HG03571 (cell line): ENCODE measurements around the gene APLNR.

Source experiments
- ATAC-seq: cut with Tn5 transposase; IDR thresholded peaks from one replicate; pipeline ENCODE4 v1.9.1; 2021; ENCODE audit not compliant: unreplicated experiment

APLNR gene

DNA sequence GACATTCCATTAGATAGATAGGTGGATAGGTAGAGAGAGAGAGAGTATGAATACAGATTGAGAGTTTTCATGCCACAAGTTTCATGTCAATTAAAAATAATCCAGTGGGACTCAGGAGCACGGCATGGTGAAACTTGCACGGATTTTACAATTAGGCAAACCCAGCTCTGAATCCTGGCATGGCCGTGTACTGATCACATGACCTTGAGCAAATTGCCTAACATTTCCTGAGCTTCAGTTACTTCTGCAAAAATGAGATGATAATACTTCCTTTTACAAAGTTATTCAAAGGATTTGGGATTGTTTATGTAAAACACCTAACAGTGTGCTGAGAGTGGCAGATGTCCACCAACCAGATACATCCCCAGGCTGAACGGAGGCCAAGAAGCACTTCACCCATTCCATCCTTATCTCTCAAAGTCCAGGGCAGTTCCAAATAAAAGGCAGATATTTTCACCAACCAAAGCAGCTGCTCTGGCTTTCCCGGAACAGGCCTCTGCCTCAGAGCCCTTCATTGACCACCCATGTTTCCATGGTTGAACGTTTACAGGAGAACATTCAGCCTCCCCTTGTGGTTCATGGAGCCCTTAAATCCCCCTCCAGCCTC is 17.9 kb downstream of the APLNR start:
- no peak for ATAC-seq

DNA sequence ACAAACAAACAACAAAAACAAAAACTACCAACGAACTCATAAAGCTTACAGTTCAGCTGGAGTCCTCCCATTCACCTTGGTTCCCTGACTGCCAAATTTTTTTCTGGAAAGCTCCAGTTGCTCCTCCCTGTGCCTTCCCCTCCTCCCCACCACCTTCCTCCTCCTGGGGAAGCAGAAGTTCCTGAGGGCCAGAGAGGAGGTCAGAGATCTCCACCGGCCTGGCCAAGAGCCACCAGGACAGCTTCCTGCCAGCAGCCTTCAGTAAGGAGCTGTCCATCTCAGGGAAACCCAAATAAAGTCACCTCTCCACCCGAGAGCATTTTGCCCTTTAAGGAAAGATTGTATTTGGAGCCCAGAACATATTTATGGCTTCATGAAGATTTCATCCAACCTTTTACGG is 20.0 kb downstream of the APLNR start:
- no peak for ATAC-seq

DNA sequence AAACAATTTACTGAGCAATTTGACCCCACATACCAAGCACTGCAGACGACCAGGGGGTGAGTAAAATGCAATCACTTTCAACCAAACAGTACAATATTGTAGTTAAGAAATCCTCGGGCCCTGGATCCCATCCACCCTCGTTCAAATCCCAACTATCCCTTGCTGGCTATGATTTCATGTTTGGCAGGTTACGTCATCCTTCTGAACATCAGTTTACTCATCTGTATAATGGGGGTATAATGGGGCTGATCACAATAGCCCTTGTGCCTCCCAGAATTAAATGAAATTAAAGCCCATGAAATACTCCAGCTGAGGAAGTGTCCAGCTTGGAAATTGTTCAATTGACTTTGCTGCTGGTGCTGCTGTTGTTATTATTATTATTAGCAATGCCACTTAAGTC is 20.6 kb downstream of the APLNR start:
- ATAC-seq, result no peak

DNA sequence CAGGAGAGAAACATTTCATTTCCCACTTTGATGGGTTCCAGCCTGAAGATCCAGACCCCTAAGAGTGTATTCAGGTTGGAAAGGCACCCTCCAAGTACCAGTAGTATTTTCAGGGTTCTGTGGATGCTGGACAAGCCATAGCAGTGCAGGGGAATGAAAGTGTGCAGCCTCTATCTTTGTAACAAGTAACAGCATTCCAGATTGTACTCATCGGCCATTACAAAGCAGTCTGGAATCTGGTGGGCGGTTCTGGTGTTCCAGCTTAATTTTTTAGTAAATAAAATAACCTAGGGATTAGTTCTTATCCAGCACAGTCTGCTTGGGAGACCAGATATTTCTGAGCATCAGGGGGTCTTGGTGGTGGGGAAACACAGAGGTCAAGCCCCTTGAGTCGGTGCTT is 22.6 kb downstream of the APLNR start:
- ATAC-seq, result no peak

DNA sequence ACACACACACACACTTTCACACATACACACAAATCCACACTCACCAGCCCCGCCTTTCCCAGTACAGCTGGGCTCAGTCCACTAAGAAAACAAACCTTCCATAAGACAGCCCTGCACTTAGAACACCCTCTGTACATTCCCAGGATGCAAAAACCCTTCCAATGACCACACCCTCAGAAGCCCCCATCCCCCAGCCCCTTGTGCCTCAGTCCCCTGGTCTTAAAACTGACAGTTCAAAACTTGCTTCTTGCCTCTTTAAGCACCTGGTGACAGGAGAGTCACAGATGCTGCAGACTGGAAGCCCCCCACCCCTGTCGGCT is 23.0 kb downstream of the APLNR start:
- no peak for ATAC-seq

DNA sequence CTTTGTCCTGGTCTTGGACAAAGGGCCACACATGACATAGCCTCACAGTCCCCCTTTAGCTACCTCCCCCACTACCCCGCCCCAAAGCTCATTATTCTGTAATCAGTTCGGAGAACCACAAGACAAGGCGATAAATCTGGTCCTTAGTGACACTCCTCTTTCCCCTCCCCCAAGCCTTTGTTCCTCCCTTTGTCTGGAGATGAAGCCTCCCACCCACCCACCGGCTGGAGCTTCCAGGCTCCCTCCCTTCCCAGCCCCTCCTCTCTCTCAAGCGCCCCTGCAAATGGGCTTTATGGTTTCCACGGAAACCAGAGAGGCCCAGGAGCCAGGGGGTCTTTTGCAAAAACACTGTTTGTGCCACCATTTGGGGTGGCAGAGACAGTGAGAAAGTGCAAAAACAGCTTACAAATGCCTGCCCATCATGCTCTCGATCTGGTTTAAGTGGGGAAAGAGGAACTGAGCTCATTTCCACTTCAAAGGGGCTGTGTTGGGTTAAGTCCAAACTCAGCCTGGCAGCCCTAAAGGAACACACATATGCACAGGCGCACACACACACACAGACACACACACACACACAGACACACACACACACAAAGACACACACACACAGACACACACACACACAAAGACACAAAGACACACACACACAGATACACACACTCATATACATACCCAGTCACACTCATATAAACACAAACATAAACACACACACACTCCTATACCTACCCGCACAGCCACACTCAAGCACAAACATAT is 23.5 kb downstream of the APLNR start:
- no peak for ATAC-seq

DNA sequence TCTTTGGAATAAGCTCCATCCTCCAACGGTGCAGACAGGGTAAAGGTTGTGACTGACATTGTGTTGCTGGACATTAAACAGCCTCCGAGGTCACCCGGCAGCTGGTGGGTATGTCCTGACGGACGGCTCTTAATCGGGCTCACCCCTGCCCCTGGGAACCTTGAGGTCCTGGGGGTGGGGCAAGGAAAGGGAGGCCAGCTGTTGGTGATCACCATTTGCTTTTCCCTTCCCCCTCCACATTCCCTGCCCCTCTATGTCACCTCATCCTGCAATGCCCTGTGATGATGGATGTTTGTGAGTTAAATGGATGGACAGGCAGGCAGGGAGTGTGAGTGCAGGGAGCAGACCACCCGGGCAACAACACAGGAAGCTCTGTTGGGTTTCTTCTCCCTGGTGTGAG is 26.3 kb downstream of the APLNR start:
- no peak for ATAC-seq

DNA sequence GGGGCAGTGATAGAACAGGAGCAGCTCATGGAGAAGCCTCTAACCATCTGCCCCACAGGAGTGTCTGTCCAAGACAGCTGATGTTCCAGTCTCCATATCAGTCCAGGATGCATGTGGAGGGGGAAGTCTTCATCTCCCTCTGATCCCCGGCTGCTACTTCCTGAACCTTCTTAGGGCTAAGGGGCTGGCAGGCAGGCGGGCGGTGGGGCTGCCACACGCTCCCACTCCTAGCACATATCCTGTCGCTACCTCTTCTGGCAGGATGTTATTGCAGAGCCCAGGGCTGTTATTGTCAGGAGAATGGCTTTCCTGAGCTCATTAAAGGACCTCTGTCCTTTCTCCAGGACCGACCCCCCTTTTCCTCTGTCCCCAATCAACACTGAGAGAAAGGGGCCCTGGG is 29.9 kb downstream of the APLNR start:
- no peak for ATAC-seq

DNA sequence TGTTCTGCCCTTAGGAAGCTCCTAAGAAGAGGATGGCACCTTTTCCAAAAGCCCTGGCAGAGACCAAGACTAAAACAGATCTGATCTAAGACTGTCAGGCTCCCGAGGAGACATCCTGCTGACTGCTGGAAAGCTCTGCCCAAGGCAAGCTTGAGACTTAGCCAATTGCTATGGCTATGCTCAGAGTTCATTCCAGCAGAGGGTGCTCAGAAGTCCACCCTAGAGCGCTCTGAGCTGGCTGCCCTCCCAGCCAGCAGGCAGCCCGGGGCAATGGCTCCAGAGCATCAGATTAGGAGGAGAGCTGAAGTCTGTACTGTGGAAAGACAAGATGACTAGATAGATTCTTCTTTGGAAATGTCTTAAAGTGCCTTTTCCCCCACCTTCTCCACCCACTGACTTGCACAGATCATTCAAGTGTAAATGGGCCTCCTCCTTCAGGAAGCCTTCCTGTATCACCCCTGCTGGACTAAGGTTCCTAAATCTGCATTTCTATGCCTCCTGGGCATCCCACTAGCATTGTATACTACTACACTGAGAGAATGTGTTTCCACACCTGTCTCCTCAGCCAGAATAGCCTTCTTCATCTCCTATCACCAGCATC is 31.9 kb downstream of the APLNR start:
- no peak for ATAC-seq

DNA sequence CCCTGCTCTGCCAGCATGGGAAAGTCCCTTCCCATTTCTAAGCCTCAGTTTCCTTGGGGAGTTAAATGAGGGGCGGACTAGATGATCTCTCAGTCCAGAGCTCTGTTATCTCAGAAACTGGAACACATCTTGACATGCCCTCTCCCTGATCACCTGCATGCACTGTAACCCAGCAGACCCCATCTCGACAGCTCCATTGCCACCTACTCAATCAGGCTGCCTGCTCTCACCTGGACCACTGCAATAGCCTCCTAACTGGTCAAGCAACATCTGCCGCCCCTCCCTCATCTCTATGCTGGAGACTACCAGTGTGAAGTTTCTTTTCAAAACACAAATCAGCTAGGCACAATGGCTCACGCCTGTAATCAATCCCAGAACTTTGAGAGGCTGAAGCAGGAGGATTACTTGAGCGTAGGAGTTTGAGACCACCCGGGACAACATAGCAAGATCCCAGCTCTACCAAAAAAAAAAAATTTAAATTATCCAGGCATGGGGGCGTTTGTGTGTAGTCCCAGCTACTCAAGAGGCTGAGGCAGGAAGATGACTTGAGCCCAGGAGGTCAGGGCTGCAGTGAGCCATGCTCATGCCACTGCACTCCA is 33.1 kb downstream of the APLNR start:
- no peak for ATAC-seq

DNA sequence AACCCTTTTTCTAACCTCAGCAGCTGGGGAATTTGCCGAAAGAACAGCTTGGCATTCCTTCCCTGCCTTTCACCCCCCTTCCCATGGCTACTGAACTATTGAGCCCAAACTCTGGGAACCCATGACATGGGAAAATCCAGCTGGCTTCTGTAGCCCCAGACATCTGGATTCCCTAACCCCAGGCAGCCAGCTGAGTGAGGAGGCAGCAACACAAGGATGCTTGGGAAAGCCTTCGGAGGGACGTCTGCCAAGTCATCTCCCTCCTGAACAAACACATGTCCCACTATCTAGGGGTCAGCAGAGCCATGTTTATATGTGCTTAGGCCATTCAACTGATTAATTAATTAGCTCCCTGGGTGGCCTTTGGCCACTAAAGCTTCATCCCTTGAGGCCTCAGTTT is 33.7 kb downstream of the APLNR start:
- no peak for ATAC-seq

DNA sequence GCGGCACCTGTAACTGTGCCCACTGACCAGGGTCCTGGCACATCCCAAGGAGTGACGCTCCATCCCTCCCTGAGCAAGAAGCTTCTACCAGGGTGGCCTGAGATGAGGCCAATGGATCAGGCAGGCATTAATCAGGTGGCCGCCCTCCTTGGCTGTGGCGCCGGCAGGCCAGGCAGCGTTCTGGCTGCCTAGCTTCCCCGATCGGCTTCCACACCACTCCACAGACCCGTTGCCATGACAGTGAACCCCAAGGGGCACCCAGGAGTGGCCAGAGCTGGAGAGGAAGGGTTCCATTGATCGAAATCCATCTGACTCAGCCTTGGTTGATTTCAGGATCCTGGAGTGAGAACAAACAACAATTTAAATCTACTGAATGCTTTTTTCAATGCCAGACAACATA is 34.8 kb downstream of the APLNR start:
- ATAC-seq, result no peak

DNA sequence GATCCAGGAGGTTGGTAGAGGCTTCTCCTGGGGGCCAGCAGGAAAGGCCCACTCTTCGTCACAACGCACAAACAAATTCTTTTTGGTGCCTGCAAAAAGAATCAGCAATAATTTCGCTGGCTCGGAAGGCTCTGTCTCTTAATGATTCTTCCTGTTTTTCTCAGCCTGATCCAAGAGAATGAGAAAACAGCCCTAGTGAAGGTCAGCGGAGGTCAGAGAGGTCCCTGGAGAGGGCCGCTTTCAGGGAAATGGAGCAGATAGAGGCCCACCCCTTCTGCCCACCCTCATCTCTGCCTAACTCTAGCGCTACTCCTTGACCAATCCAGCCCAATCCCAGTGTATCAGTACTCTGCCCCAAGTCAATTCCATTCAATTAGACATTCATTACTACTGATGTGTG is 36.1 kb downstream of the APLNR start:
- no peak for ATAC-seq

DNA sequence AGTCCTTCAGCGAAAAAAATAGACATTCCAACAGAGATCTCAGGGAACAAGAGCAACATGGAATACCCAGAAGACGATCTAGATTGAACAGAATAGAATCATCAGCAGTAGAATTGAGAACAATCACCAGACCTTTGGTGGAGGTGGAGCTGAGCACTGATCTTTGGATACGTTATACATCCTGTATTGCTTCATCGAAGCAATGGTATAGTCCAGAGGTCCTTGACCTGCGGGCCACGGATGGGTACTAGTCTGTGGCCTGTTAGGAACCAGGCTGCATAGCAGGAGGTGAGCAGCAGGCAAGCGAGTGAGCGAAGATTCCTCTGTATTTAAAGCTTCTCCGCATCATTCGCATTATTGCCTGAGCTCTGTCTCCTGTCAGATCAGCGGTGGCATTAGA is 37.7 kb downstream of the APLNR start:
- no peak for ATAC-seq

DNA sequence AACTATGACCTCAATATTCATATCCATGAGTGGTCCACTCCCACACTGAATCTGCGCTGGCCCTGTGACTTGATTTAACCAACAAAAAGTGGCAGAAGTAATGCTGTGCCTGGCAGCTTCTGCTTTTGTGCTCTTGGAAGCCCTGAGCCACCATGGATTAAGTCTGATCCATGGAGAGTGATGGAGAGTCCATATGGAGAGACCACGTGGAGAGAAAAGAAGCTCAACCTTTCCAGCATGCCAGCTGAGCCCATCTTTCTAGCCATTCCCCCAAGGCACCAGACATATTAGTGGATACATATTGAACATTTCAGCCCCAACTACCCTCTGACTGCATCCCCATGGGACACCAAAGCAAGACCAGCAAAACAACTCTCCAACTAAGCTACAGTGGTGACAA is 39.3 kb downstream of the APLNR start:
- ATAC-seq, result no peak

DNA sequence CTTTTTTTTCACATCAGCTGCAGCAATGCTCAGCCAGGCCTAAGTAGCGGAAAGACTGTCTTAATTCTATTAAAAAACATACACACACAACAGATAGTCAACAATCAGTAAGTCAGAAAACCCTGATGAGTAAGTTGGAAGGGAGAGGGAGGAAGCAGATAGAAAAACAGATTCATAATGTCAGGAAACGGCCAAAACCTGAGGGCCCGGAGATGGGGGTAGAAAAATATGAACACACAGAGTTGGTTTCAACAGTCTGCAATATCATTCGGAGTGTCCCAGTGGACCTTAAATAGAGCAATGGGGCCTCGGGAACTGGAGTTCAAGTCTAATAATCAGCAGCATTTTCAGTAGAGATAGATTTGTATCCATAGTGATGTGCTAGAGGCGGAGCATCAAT is 40.5 kb downstream of the APLNR start:
- ATAC-seq, result no peak

DNA sequence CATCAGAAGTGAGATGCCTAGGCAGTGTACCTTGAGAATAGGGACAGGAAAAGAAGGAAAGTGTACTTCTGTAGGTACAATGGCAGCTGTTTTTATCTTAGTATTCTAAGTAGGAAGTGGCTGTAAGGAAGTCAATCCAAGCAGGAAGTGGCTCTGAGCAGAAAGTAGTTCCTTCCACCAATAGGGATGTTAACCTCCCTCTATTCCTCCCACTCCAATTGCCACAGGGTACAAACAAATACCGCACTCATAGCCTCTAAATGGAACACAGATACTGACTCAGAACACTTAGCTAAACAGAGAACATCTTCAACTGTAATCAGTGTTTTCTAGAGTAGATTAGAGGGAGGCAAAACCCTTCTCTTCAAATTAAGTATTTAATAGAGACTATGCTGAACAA is 44.7 kb downstream of the APLNR start:
- no peak for ATAC-seq

DNA sequence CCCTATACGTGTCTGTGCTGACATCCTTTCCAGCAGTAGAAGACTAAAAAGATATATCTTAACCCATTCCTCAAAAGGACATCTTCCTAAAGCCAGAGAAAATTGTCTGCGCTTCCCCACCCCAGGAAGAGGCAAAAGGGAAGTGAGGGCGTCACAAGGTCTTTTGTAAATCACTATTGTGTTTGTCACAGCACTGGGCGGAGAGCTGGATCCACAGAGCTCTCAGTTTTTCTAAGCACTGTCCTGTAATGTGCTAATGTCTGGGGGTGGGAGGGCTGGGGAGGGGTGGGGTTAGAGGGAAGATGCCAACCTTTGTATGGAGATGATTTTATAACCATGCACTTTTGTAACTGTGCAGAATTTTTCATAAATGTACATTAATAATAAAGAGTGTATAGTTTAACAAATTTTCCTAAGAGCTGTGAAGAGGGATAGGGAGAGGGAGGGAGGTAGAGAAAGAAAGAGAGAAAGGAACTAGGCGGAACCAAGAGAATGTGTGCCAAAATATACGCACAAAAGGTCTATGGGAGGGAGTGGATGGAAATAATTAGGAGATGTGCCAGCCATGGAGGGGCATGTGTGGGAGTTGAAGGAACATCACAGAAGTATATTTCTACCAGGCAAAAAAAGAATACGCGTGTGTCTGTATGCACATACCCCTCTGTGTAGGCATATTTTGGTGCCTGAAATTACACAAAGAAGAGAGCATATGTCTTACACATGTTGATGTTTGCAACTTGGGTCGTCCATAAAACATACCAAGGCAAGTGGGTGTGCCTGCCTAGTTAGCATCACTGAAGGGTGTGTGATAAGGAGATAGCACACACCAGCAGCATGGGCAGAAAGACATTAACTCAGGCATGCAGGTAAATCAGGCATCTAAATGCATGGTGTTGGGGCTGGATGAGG is 45.5 kb downstream of the APLNR start:
- no peak for ATAC-seq

DNA sequence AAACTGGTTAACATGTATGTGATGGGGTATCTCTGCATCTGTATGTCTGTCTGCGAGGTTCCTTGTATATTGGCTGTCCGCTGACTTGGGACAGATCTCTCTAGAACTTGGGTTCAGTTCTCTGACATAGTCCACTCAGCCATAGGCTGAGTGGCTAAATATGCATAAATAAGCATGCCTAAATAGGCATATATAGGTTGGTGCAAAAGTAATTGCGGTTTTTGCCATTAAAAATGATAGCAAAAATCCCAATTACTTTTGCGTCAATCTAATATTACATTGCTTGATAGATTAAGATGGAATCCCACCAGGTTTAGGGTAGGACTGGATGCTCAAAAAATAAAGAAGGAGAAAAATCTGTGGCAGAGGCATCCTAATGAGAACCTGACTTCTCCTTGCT is 46.5 kb downstream of the APLNR start:
- ATAC-seq, result no peak
